GM12891 (cell line): Measurements from ENCODE around the gene IWS1.

Experiments used
- POLR2A ChIP-seq: IDR thresholded peaks from 2 replicates; pipeline ENCODE4 v1.6.1; 2011; ENCODE audit warnings: low read depth, low read length, control low read depth
- POLR2AphosphoS5 ChIP-seq: IDR thresholded peaks from 2 replicates; pipeline ENCODE4 v1.6.1; 2011; ENCODE audit warnings: low read depth, low read length, control low read depth
- POU2F2 ChIP-seq: IDR thresholded peaks from 2 replicates; pipeline ENCODE4 v1.6.1; 2011; ENCODE audit warnings: low read depth, mild to moderate bottlenecking, control low read depth, low read length, moderate library complexity
- TAF1 ChIP-seq: IDR thresholded peaks from 2 replicates; pipeline ENCODE4 v1.6.1; 2011; ENCODE audit warnings: low read depth, low read length, control low read depth

GRCh38 chr2:127573298-127573697, 47.0 kb upstream of the IWS1 start:
- TF ChIP-seq POLR2A = no peak
- no peak for TF ChIP-seq POLR2AphosphoS5
- TF ChIP-seq POU2F2 = no peak
- TF ChIP-seq TAF1 = no peak
